Left ventricle myocardium inferior (tissue), 1 donor: ENCODE results near the gene TTC39A. TPM values are rescaled to one million over a fixed set of nuclear protein-coding genes. Genes with fewer than 3 reads are reported as not detected.

Experiments used
- DNase-seq: peaks from one replicate; pipeline ENCODE4 v3.0.0-alpha.2; 2020
- H3K27ac ChIP-seq: fragments of 200-600 bp; replicated peaks from 2 replicates; pipeline ENCODE4 v1.8.0; 2021
- H3K27me3 ChIP-seq: fragments of 200-600 bp; 2 replicates; pipeline ENCODE4 v1.8.0; 2021; ENCODE audit warnings: low read depth
- H3K36me3 ChIP-seq: fragments of 200-600 bp; 2 replicates; pipeline ENCODE4 v1.8.0; 2021
- H3K4me1 ChIP-seq: fragments of 200-600 bp; 2 replicates; pipeline ENCODE4 v1.8.0; 2021
- H3K4me3 ChIP-seq: fragments of 200-600 bp; 2 replicates; pipeline ENCODE4 v1.8.0; 2021; ENCODE audit warnings: mild to moderate bottlenecking, moderate library complexity
- H3K9me3 ChIP-seq: fragments of 200-600 bp; replicated peaks from 2 replicates; pipeline ENCODE4 v1.8.0; 2021
- intact Hi-C: fragments of 100-400 bp; cut with micrococcal nuclease; formaldehyde crosslinking; loops from one replicate; pipeline ENCODE4 v1.11.0; 2022
- total RNA-seq: library from RNA; stranded (reverse); fragmentation: NEBNext Ultra II Directional; extraction: Animal tissue kit (Norgen Biotek cat#: 25700); gene quantifications from one replicate; pipeline ENCODE4 v1.2.1, GENCODE V29; 2021
- TF ChIP-seq, protein P1 (sequence below): fragments of 200-600 bp; IDR thresholded peaks from 2 replicates; pipeline ENCODE4 v1.8.0; 2021; ENCODE audit warnings: antibody characterized with exemption, mild to moderate bottlenecking, borderline replicate concordance
- donor health status: DM: no; HTN: yes; CAD: no; lungs with severe emphysema.

Gene TTC39A
- total RNA-seq, 1 donor from 2014 or later, result 25.7 TPM

DNA sequence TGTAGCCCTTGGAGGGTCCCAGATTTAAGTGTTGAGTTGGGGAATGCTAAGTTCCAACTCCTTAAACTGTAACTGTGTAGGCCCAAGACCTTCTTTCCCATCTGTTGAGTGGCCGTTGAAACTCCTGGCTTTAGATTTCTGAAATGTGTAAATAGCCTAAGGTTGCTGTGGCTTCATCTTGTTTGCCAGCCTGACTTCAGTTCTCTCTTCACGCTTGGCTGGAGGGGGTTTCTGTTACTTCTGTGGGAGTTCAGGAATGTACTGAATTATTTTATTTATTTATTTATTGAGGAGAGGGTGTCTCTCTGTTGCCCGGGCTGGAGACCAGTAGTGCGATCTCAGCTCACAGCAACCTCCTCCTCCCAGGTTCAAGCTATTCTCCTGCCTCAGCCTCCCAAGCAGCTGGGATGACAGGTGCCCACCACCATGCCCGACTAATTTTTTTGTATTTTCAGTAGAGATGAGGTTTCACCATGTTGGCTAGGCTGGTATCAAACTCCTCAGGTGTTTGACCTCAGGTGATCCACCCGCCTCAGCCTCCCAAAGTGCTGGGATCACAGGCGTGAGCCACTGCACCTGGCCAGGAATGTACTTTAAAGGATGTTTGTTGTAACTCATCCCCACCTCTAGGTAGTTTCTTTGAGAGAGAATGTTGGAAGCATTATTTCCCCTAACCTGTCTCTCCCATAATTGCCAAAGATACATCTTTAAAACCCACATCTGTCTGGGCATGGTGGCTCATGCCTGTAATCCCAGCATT lies 5.9 kb downstream of the TTC39A start:
- Histone ChIP-seq H3K36me3 (no peaks in the 10 kb centered on the region), H3K4me3 (no peak overlapping the region), H3K27me3 (peaks cover 12% of the 10 kb centered on the region), H3K27ac (no peak overlapping the region), H3K4me1 (peaks cover 24% of the 10 kb centered on the region), H3K9me3 (no peaks in the 10 kb centered on the region)
- intact Hi-C loops, result no loop called here
- DNase-seq, result no peak
- TF ChIP-seq, protein P1, sequence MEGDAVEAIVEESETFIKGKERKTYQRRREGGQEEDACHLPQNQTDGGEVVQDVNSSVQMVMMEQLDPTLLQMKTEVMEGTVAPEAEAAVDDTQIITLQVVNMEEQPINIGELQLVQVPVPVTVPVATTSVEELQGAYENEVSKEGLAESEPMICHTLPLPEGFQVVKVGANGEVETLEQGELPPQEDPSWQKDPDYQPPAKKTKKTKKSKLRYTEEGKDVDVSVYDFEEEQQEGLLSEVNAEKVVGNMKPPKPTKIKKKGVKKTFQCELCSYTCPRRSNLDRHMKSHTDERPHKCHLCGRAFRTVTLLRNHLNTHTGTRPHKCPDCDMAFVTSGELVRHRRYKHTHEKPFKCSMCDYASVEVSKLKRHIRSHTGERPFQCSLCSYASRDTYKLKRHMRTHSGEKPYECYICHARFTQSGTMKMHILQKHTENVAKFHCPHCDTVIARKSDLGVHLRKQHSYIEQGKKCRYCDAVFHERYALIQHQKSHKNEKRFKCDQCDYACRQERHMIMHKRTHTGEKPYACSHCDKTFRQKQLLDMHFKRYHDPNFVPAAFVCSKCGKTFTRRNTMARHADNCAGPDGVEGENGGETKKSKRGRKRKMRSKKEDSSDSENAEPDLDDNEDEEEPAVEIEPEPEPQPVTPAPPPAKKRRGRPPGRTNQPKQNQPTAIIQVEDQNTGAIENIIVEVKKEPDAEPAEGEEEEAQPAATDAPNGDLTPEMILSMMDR, result no peak

DNA sequence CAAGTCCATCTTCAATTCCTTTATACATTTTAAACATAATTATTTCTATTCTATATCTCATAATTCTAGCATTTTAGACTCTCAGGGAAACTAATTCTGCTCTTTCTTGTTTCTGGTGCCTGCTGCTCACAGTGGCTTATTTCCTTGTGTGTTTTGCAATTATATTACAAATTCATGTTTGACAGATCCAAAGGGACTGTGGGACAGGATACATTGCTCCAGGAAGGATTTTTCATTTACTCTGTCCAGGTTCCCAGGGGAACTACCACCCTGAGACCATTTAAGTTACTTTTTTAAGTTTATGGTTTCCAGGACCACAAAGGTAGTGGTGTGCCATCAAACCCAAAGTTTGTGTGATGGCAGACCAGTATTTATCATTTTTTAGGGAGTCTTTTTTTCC lies 6.6 kb downstream of the TTC39A start:
- intact Hi-C loops, result no loop called here

DNA sequence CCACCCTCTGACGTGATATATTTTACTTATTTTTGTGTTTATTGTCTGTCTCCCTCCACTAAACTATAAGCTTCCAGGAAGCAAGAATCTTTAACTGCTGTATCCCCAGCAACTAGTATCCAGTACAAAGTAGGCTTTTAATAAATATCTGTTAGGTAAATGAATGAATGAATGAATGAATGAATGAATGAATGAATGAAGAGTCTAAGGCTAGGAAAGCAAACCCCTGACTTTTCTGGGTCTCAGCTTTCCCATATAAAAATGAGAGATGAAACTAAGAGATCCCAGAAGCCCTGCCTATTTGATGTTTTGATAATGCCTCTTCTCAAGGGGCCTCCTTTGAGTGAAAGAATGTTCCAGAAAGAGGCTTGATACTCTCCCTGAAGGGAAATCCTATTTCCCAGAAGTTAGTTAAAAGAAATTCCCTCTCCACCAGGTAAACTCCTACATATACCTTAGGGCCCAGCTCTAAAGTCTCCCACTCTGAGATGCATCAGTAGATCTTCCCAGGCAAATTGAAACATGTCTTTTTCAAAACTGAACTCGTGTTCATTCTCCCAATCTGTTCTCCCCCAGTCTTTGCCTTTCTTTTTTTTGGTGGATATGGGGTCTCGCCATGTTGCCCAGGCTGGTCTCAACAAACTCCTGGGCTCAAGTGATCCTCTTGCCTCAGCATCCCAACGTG lies 7.8 kb downstream of the TTC39A start:
- H3K4me1 ChIP-seq, result peaks cover 17% of the 10 kb centered on the region
- no peak overlapping the region for H3K27ac ChIP-seq
- no peak for DNase-seq
- no peaks in the 10 kb centered on the region for H3K9me3 ChIP-seq
- TF ChIP-seq, protein P1, result no peak
- no peak overlapping the region for H3K4me3 ChIP-seq
- no peaks in the 10 kb centered on the region for H3K36me3 ChIP-seq
- intact Hi-C loops, result no loop called here
- H3K27me3 ChIP-seq, result peaks cover 5% of the 10 kb centered on the region

More for the DNA sequence above, 6.6 kb downstream of the TTC39A start:
- H3K4me3 ChIP-seq, result no peak overlapping the region
- H3K9me3 ChIP-seq, result no peaks in the 10 kb centered on the region
- H3K4me1 ChIP-seq, result peaks cover 17% of the 10 kb centered on the region
- H3K27me3 ChIP-seq, result peaks cover 5% of the 10 kb centered on the region
- H3K36me3 ChIP-seq, result no peaks in the 10 kb centered on the region
- H3K27ac ChIP-seq, result no peak overlapping the region
- DNase-seq, result no peak
- TF ChIP-seq, protein P1, result no peak

- H3K9me3 ChIP-seq, result no peaks in the 10 kb centered on the region
- peaks cover 3% of the 10 kb centered on the region for H3K27me3 ChIP-seq
- H3K36me3 ChIP-seq, result no peaks in the 10 kb centered on the region
- H3K4me1 ChIP-seq, result peaks cover 15% of the 10 kb centered on the region
- TF ChIP-seq, protein P1, result no peak
- intact Hi-C loops, result no loop called here
- no peak for DNase-seq
- no peak overlapping the region for H3K27ac ChIP-seq
- H3K4me3 ChIP-seq, result no peak overlapping the region
These were observed 8.5 kb downstream of the TTC39A start for GRCh38 chr1:51321924-51322280.

DNA sequence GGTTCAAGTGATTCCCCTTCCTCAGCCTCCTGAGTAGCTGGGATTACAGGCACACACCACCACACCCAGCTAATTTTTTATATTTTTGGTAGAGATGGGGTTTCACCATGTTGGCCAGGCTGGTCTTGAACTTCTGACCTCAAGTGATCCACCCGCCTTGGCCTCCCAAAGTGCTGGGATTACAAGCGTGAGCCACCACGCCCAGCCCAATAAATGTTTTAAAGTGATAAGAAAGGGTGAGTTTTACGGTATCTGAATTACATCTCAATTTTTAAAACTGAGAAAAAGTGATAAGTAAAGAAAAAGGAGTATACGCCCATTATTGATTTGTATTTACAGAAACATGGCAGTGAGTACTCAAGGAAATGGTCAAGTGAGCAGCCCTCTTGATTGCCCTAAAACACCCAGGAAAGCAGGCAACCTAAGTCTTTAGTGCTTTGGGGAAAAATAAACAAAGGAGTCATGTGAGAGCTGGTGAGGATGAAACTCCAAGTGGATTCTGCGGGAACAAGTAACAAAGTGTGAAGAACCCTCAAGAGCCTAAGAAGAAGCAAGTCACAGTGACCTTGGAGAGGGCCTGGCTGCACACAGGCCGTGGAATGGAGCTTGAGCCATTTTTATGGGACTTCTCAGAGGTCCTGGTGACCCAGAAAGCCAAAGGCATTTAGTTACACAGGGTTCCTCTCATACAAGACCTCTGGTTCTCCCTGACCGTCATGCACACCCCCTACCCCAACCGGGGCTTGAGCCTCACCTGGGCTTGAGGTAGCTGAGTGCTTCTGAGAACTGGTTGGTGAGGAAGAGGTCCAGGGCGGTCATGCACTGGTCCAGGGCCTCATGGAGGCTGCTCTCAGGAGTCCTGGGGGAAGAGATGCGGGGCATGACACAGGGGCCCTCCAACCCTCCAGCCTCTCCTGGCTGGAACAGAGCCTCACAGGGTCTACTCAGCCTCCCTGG lies 9.1 kb downstream of the TTC39A start:
- TF ChIP-seq, protein P1, result no peak
- intact Hi-C loops, result no loop called here
- no peak overlapping the region for H3K4me3 ChIP-seq
- H3K36me3 ChIP-seq, result no peaks in the 10 kb centered on the region
- DNase-seq, result no peak
- no peak overlapping the region for H3K27ac ChIP-seq
- H3K27me3 ChIP-seq, result no peaks in the 10 kb centered on the region
- peaks cover 11% of the 10 kb centered on the region for H3K4me1 ChIP-seq
- no peaks in the 10 kb centered on the region for H3K9me3 ChIP-seq
